BJ (cell line): Measurements from ENCODE around the gene UBIAD1. TPM values are rescaled to one million over a fixed set of nuclear protein-coding genes. Genes with fewer than 3 reads are reported as not detected.
A peak's percentile ranks its signal among the peaks of the same experiment; 100 is the strongest.

Experiments used
- CTCF ChIA-PET: fragments of 350-600 bp; formaldehyde crosslinking; extraction: SDS; loops from one replicate; lab custom pipeline; 2021; ENCODE audit warnings: antibody characterized with exemption, inconsistent platforms; lab: Yijun Ruan, JAX
- POLR2A ChIA-PET: fragments of 300-600 bp; sonication (Branson Sonifier 250); formaldehyde crosslinking; extraction: SDS; loops from one replicate; lab custom pipeline; 2021; ENCODE audit warnings: antibody characterized with exemption; lab: Charles Lee
- DNase-seq: peaks from one replicate; pipeline ENCODE4 v3.0.0-alpha.2; 2011; ENCODE audit warnings: low read depth
- H3K27me3 ChIP-seq: 2 replicates; pipeline ENCODE4 v1.6.0; 2011; ENCODE audit warnings: low read length; ENCODE audit not compliant: control insufficient read depth, insufficient read depth
- H3K36me3 ChIP-seq: 2 replicates; pipeline ENCODE4 v1.5.1; 2011; ENCODE audit warnings: low read length; ENCODE audit not compliant: control insufficient read depth, insufficient read depth
- H3K4me3 ChIP-seq: 2 replicates; pipeline ENCODE4 v1.5.1; 2011; ENCODE audit warnings: low read depth, mild to moderate bottlenecking, control low read depth, low read length
- CTCF ChIP-seq: IDR thresholded peaks from 2 replicates; pipeline ENCODE4 v1.5.1; 2011; ENCODE audit warnings: low read depth, mild to moderate bottlenecking, control low read depth, inconsistent platforms, low read length, moderate library complexity; ENCODE audit not compliant: insufficient read depth
- polyA plus RNA-seq: library from polyadenylated mRNA; depleted of rRNA; stranded (reverse); fragments of >200 nt; gene quantifications from 2 replicates; pipeline ENCODE4 v1.2.3, GENCODE V29; 2011

The UBIAD1 gene
- polyA plus RNA-seq, 1 experiment = 16.6 TPM

GRCh38 chr1:11272544-11272831 is 510 bp upstream of the UBIAD1 start:
- ChIA-PET CTCF (interaction anchor here (0.6 to 1.4 kb wide), 3 partner anchors 28 to 373 kb away, joined by 3 to 4 read pairs (median 3); no protein-coding TSS in a partner anchor), POLR2A (no interaction called here)
- Histone ChIP-seq H3K4me3 (peak overlapping the region; percentile 4), H3K36me3 (no peaks in the 10 kb centered on the region), H3K27me3 (no peaks in the 10 kb centered on the region)
- TF ChIP-seq CTCF = no peak
- no peak for DNase-seq

DNA sequence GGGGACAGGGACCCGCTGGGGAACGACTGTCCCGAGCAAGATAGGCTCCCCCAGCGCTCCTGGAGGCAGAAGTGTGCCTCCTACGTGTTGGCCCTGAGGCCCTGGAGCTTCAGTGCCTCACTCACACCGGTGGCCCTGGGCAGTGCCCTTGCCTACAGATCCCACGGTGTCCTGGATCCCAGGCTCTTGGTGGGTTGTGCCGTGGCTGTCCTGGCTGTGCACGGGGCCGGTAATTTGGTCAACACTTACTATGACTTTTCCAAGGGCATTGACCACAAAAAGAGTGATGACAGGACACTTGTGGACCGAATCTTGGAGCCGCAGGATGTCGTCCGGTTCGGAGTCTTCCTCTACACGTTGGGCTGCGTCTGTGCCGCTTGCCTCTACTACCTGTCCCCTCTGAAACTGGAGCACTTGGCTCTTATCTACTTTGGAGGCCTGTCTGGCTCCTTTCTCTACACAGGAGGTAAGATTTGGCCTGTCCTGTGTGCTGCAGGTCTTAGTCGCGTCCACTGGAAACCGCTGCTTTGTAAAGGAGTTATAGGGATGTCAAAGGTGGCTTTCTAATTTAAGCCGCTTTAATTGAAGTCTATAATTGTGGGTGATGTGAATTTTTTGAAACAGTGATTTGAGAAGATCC is 717 bp downstream of the UBIAD1 start:
- Histone ChIP-seq H3K27me3 (no peaks in the 10 kb centered on the region), H3K4me3 (peak overlapping the region; percentile 62), H3K36me3 (no peaks in the 10 kb centered on the region)
- ChIA-PET POLR2A (no interaction called here), CTCF (interaction anchor here (1.1 to 1.4 kb wide), 2 partner anchors 29 to 236 kb away, joined by 3 to 4 read pairs; no protein-coding TSS in a partner anchor)
- no peak for TF ChIP-seq CTCF
- no peak for DNase-seq

DNA sequence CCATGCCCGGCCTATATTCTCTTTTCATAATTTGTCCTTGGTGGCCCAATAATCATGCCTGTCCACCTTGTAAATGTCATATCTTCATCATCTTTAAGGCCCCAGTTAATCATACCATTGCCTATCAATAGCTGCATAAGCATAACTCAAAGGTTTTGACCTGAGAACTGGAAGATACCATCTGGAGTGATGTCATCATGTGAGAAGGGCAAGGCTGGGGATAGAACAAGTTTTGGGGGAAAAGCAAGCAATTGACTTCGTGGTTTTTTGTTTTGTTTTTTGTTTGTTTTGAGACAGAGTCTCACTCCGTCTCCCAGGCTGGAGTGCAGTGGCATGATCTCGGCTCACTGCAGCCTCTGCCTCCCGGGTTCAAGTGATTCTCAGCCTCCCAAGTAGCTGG is 6.2 kb downstream of the UBIAD1 start:
- Histone ChIP-seq H3K36me3 (no peaks in the 10 kb centered on the region), H3K27me3 (no peaks in the 10 kb centered on the region), H3K4me3 (no peak overlapping the region)
- TF ChIP-seq CTCF = no peak
- POLR2A ChIA-PET = no interaction called here
- DNase-seq = no peak
- CTCF ChIA-PET = no interaction called here

DNA sequence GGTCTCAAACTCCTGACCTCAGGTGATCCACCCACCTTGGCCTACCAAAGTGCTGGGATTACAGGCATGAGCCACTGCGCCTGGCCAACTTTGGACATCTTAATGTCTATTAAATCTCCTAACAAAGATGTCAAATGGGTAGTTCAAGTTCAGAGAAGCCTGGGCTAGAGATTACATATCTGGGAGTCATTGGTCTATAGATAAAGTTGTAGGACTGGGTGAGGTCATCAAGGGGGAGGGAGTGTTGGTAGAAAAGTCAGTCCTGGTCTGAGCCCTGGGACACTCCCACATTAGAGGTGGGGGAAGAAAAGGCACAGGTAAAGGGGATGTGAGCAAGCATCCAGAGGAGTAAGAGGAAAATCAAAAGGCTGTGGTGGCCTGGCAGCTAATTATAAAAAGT is 6.6 kb downstream of the UBIAD1 start:
- Histone ChIP-seq H3K4me3 (no peak overlapping the region), H3K36me3 (no peaks in the 10 kb centered on the region), H3K27me3 (no peaks in the 10 kb centered on the region)
- POLR2A ChIA-PET = no interaction called here
- no peak for TF ChIP-seq CTCF
- no peak for DNase-seq
- CTCF ChIA-PET = no interaction called here

- POLR2A ChIA-PET = no interaction called here
- Histone ChIP-seq H3K4me3 (no peak overlapping the region), H3K27me3 (no peaks in the 10 kb centered on the region), H3K36me3 (0 out of 2 replicates have a peak, but pooled peaks cover 3% of the 10 kb centered on the region)
- no peak for TF ChIP-seq CTCF
- no peak for DNase-seq
- CTCF ChIA-PET = no interaction called here
These were observed 7.8 kb downstream of the UBIAD1 start for GRCh38 chr1:11280719-11281376.
